Measurements from ENCODE around the gene MTCH1. TPM values are rescaled to one million over a fixed set of nuclear protein-coding genes. Genes with fewer than 3 reads are reported as not detected.

MTCH1 gene
- total and polyA plus RNA-seq, 10 of the 15 experiments (the other 5 are each of a cell fraction or from before 2014, with no cell fraction given) = 7.2 to 128 (median 85.2) TPM

DNA sequence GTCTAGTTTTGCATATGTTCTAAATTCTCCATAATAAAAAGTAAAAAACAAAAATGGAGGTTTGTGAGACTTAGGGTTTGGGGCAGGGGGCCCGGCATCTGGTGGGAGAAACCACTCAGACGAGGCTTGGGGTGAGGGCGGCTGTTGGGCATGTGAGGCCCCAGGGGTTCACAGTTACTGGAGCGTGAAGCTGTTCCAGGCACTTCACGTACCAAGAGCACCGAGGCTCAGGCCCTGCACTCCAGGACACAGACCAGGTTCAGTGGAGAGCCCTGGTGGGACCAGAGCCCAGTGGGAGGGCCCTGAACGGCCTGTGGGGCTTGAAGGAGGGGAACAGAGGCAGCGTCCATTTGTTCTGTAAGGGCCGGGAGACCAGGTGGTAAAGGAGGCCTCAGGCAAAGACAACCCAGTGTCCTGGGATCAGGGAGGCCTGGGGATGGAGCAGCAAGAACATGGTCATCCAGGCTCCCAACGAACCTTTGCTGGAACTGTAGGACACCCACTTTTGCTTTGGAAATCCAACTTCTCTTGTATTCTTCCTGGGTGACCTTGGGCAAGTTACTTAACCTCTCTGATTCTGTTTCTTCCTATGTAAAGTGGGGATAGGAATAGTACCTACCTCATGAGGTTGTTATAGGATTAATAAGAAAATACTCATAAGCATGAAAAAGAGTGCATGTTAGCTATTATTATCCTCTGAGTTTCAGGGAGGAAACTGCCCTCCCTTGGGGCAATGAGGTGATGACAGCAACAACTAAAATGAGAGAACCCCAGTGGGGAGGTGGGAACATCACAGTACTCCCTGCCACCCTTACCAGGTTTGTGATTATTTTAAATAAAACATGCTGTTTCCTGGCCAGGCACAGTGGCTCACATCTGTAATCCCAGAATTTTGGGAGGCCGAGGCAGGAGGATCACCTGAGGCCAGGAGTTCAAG, 18.3 kb upstream of the MTCH1 start:
- ChIA-PET RAD21 (ENCODE audit: unreplicated experiment) (interaction anchor here (0.7 to 5.1 kb wide), 4 partner anchors 13 to 238 kb away, joined by 3 to 78 read pairs (median 23); partner anchors contain the start of gene MTCH1), CTCF (interaction anchor here (1.0 to 7.6 kb wide), 7 partner anchors 13 to 238 kb away, joined by 3 to 109 read pairs (median 3); no protein-coding TSS in a partner anchor), SMC1A (ENCODE audit: uncharacterized antibody, unreplicated experiment) (interaction anchor here (1.1 to 4.8 kb wide), 3 partner anchors 14 to 46 kb away, joined by 3 to 58 read pairs (median 4); no protein-coding TSS in a partner anchor), POLR2A (interaction anchor here (0.6 to 6.0 kb wide), 6 partner anchors 18 to 564 kb away, joined by 3 to 74 read pairs (median 4); partner anchors contain the start of gene MTCH1)
- Histone ChIP-seq H3K36me3 (ENCODE audit: control insufficient read depth in 2 of 2, insufficient read depth in 2 of 2, low read length in 1 of 2) (peaks cover 0 to 7% of the 10 kb centered on the region in 2 experiments; a peak in 2 of 4 replicates), H3K9me3 (replicated peaks; ENCODE audit: control insufficient read depth, insufficient read depth, low read length) (no peaks in the 10 kb centered on the region), H4K20me1 (ENCODE audit: control insufficient read depth, insufficient read depth) (no peaks in the 10 kb centered on the region), H3K4me3 (0 out of 2 replicates have a peak overlapping the region, but pooled peaks have one; percentile 81), H2AFZ (ENCODE audit: control insufficient read depth, low read depth, low read length) (peak overlapping the region; percentile 69), H3K9ac (ENCODE audit: control insufficient read depth, insufficient read depth, low read length) (peak overlapping the region; percentile 38; the same call in 1 of the 2 replicates), H3K79me2 (ENCODE audit: control insufficient read depth, insufficient read depth, low read length) (peaks cover 38% of the 10 kb centered on the region), H3K27ac (ENCODE audit: control insufficient read depth, insufficient read depth) (peak overlapping the region; percentile 88), H3K27me3 (replicated peaks in 1 of 2; ENCODE audit: control insufficient read depth in 2 of 2, insufficient read depth in 2 of 2, low read length in 1 of 2) (no peaks in the 10 kb centered on the region), H3K4me1 (ENCODE audit: control insufficient read depth, insufficient read depth, low read length) (peaks cover 38% of the 10 kb centered on the region), H3K4me2 (ENCODE audit: control insufficient read depth, insufficient read depth) (peak overlapping the region; percentile 95)
- ATAC-seq (peak; percentile 64), DNase-seq (ENCODE audit: low read depth, low spot score) (no peak), FAIRE-seq (no peak)
- 1% methylated on average over 11 of the region's 11 CpGs for WGBS (ENCODE audit: insufficient coverage, insufficient replicate concordance, low lambda C conversion rate, missing lambda C conversion rate)
- in situ Hi-C loops (cut with MboI) = no loop called here
- no TSS peak for BruUV-seq (replicated peaks)
- intact Hi-C loops (cut with micrococcal nuclease; ENCODE audit: unreplicated experiment) = no loop called here
- 0 out of 2 replicates have a peak, but pooled peaks have one; percentile 10 for TF ChIP-seq RUNX3 (IDR thresholded peaks at IDR 0.05; ENCODE audit: low read length)
- TF ChIP-seq, protein P1, sequence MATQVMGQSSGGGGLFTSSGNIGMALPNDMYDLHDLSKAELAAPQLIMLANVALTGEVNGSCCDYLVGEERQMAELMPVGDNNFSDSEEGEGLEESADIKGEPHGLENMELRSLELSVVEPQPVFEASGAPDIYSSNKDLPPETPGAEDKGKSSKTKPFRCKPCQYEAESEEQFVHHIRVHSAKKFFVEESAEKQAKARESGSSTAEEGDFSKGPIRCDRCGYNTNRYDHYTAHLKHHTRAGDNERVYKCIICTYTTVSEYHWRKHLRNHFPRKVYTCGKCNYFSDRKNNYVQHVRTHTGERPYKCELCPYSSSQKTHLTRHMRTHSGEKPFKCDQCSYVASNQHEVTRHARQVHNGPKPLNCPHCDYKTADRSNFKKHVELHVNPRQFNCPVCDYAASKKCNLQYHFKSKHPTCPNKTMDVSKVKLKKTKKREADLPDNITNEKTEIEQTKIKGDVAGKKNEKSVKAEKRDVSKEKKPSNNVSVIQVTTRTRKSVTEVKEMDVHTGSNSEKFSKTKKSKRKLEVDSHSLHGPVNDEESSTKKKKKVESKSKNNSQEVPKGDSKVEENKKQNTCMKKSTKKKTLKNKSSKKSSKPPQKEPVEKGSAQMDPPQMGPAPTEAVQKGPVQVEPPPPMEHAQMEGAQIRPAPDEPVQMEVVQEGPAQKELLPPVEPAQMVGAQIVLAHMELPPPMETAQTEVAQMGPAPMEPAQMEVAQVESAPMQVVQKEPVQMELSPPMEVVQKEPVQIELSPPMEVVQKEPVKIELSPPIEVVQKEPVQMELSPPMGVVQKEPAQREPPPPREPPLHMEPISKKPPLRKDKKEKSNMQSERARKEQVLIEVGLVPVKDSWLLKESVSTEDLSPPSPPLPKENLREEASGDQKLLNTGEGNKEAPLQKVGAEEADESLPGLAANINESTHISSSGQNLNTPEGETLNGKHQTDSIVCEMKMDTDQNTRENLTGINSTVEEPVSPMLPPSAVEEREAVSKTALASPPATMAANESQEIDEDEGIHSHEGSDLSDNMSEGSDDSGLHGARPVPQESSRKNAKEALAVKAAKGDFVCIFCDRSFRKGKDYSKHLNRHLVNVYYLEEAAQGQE (IDR thresholded peaks at IDR 0.05; ENCODE audit: low read depth, low read length) = no peak
- peak; percentile 28; the same call in 1 of the 2 replicates for TF ChIP-seq FOXK2 (IDR thresholded peaks at IDR 0.05)
- TF ChIP-seq STAT3 (IDR thresholded peaks at IDR 0.05; ENCODE audit: low read depth, low read length) = no peak
- peak; percentile 3; the same call in 1 of the 2 replicates for TF ChIP-seq RAD21 (IDR thresholded peaks at IDR 0.05; ENCODE audit: insufficient read depth, low read depth, low read length)
- no peak for TF ChIP-seq CHD1 (IDR thresholded peaks at IDR 0.05; ENCODE audit: low read depth, low read length)
- no peak for TF ChIP-seq NR2C1 (IDR thresholded peaks at IDR 0.05)
- TF ChIP-seq TCF12 (IDR thresholded peaks at IDR 0.05; ENCODE audit: low read depth, low read length) = no peak
- peak; percentile 44 for TF ChIP-seq IKZF1 (conservative IDR thresholded peaks at IDR 0.05)
- TF ChIP-seq DPF2 (IDR thresholded peaks at IDR 0.05) = 0 out of 2 replicates have a peak, but pooled peaks have one; percentile 45
- no peak for TF ChIP-seq CHD4 (IDR thresholded peaks at IDR 0.05)
- peak; percentile 89 for TF ChIP-seq MEF2B (IDR thresholded peaks at IDR 0.05; ENCODE audit: partially characterized antibody, poor library complexity, severe bottlenecking)
- no peak for TF ChIP-seq TARDBP (IDR thresholded peaks at IDR 0.05; ENCODE audit: borderline replicate concordance)
- TF ChIP-seq ZNF384 (IDR thresholded peaks at IDR 0.05; ENCODE audit: borderline replicate concordance, low read depth, low read length) = no peak
- TF ChIP-seq, protein P2, sequence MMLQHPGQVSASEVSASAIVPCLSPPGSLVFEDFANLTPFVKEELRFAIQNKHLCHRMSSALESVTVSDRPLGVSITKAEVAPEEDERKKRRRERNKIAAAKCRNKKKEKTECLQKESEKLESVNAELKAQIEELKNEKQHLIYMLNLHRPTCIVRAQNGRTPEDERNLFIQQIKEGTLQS (IDR thresholded peaks at IDR 0.05; ENCODE audit: borderline replicate concordance, extremely low read depth, low read depth, low read length) = no peak
- no peak for TF ChIP-seq GATAD2B (conservative IDR thresholded peaks at IDR 0.05; ENCODE audit: low read depth)
- TF ChIP-seq CHD2 (IDR thresholded peaks at IDR 0.05; ENCODE audit: borderline replicate concordance, low read depth, low read length) = 0 out of 2 replicates have a peak, but pooled peaks have one; percentile 8
